GM19467 (cell line): Measurements from ENCODE around the gene GRM8.

ENCODE experiments used
- ATAC-seq: cut with Tn5 transposase; IDR thresholded peaks from one replicate; pipeline ENCODE4 v1.9.1; 2021; ENCODE audit warnings: mild to moderate bottlenecking, moderate library complexity; ENCODE audit not compliant: unreplicated experiment

GRM8 gene

GRCh38 chr7:126820925-126821324 lies 431.8 kb downstream of the GRM8 start:
- no peak for ATAC-seq

GRCh38 chr7:126819197-126819484 lies 433.6 kb downstream of the GRM8 start:
- no peak for ATAC-seq

DNA sequence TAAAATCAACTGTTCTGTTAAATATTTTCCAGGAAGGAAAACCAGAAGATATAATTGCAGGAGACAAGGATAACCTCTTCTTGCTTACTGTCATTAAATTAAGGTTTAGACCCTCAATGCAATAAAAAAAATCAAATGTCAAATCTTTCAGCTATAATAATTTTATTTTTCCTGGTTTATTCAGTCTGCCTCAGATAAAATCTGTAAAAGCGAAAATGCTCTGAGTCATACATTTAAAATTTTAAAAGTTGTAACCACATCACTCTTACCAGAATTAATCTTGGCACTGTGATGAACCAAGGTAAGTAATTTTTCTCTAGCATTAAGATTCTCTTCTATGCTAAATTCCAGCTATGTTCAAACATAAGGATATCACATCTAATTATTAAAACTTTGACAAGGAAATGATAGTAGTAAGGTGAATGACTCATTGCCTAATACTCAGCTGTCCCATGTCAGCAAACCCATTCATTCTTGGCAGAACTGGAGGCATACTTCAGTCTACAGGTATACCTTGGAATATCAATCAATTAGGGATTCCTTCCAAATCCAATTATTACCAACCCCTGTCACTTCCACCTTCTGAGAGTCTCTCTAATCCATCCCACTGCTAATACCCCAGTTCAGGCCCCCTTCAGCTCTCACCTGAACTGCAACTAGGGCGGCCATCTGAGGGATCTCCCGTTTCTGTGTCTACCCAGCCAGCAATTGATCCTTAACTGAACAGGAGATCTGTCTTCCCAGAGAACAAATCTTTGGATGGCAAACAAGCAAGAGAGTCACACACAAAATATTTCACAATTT lies 434.1 kb downstream of the GRM8 start:
- ATAC-seq, result no peak

DNA sequence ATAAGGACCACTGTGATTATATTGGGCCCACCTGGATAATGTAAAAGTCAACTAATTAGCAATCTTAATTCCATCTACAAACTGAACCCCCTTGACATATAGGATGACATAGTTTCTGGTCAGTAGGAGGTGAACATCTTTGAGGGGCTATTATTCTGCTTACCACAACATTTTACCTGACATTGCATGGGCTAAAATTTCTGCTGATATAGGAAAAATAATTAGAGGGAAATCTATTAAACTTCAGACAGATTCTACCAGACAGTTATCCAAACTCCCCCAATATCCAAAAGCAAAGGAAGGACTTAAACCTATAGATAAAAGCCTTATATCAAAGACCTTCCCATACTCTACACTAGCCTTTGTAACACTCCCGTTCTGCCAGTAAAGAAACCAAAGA lies 443.6 kb downstream of the GRM8 start:
- ATAC-seq, result no peak

- ATAC-seq, result no peak
Measured at GRCh38 chr7:126806614-126807013, 446.1 kb downstream of the GRM8 start.

DNA sequence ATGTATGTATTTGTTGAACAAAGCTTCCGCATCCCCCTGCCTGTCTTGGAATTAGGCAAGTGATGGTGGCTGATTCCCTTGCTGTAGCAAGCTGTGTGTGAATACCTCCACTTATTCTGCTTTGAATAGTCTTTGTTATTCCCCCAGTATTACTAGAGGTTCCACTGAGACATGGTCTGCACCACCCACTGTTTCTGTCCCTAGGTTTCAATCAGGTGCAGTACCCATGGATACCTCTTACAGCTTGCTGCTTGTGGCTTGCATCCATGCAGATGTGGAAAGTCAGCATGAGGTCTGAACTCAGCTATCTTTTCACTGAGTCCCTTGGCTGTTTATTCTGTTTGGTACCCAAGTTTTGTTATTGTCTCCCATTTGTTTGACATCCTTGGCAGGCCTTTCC lies 447.4 kb downstream of the GRM8 start:
- ATAC-seq, result no peak

- peak; percentile 85 for ATAC-seq
Measured at GRCh38 chr7:126804604-126805003, 448.1 kb downstream of the GRM8 start.

DNA sequence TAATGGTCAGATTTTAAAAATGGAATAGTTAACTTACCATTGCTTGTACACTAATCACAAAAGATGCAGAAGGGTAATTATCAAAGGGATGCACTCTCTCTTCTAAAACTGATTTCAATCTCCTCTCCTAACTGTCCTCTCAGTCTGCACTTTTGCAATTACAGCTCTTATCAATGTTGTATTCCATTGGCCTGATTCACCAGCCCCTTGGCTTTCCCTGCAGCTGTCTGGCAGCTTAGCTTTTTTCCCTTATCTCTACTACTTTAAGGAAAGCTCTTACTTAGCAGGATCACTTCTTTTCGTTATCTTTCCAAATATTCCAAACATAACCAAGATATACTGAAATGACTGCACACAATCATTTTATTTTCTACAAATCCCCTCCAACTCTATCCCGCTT lies 448.8 kb downstream of the GRM8 start:
- ATAC-seq, result no peak

- ATAC-seq, result peak; percentile 78
Measured at GRCh38 chr7:126803060-126803665, 449.6 kb downstream of the GRM8 start.

GRCh38 chr7:126801733-126802132 lies 451.0 kb downstream of the GRM8 start:
- ATAC-seq, result no peak

GRCh38 chr7:126799541-126799940 lies 453.2 kb downstream of the GRM8 start:
- ATAC-seq, result no peak

GRCh38 chr7:126792521-126792920 lies 460.2 kb downstream of the GRM8 start:
- ATAC-seq, result no peak

GRCh38 chr7:126791306-126791705 lies 461.4 kb downstream of the GRM8 start:
- no peak for ATAC-seq

- ATAC-seq, result no peak
Measured at GRCh38 chr7:126790763-126791162, 462.0 kb downstream of the GRM8 start.

GRCh38 chr7:126783613-126784012 lies 469.1 kb downstream of the GRM8 start:
- no peak for ATAC-seq

DNA sequence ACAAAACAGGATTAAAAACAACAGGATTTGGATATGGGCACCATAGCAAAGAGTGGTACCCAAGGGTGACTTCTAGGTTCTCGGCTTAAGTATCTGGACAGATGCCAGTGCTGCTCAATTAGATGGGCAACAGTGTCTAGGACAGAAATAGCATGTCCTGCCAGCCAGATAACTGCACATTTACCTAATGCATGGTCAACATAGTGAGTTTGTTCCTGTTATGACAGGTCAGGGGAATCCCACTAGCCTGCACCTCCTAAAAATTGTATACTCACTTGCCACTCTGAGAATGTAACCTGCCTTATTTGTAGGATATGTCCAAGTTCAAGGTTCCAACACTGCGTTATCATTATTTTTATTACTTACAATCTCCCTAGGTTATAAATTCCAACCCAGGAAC lies 471.7 kb downstream of the GRM8 start:
- peak; percentile 75 for ATAC-seq

- ATAC-seq, result no peak
Measured at GRCh38 chr7:126778101-126778500, 474.6 kb downstream of the GRM8 start.

DNA sequence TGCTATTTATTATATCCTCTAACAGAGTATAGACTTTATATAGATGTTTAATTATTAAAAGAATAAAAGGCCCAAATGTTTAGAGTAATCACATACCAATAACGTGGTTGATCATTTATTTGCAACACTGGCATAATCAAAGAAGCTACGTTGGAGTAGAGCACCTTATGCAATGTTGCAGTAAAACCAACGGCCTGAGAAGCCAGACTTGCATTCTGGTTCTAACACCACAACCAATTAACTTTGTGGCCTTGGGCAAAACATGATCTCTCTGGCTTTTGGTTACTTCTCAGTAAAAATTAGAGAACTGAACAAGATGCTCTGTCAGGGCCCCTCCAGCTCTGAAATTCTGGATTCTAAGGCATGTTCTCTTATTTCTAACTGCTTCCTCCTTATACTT lies 476.2 kb downstream of the GRM8 start:
- ATAC-seq, result no peak

DNA sequence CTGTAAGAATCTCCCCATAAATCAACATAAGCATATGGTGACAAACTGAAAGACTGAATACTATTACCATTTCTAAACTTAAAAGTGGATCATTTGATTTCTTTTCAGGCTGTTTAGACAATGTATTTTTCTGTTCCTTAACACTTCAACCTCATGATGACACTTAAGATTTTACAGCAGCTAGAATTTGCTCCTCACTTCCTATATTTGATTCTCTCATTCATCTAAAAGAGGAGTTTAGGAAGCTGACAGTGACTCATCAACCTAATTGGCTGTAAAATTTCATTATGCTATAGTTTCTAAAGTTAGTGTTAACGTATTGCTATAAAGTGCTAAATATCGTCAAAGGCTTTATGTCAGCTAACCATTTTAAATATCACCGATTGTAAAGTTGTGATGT lies 478.7 kb downstream of the GRM8 start:
- no peak for ATAC-seq

GRCh38 chr7:126768836-126769235 lies 483.9 kb downstream of the GRM8 start:
- ATAC-seq, result no peak

DNA sequence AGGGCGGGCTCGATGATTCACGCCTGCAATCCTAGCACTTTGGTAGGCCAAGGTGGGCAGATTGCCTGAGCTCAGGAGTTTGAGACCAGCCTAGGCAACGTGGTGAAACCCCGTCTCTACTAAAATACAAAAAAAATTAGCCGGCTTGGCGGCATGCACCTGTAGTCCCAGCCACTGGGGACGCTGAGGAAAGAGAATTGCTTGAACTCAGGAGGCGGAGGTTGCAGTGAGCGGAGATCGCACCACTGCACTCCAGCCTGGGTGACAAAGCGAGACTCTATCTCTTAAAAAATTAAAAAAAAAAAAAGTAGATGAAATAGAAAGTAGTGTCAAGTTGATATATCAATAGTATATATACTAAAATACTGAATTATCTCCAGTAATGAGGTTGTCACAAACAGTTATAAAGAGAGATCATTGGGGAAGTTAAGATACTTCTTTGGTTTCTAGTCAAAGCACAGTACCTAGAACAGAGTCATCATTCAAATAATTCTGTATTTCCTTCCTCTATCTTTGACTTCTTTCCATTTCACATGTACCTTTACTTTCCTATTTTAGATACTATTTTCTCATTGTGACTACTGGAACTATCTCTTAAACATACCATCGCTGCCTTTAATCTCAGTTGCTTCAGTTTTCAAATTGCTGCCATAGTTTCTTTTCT lies 491.7 kb downstream of the GRM8 start:
- ATAC-seq, result no peak

GRCh38 chr7:126755381-126755780 lies 497.4 kb downstream of the GRM8 start:
- no peak for ATAC-seq
